HG03378 (cell line): ENCODE data around the gene CELF5.
"Not testable (repeated sequence)": the region's sequence is repeated elsewhere in the genome, so short reads cannot be mapped to it uniquely, and the experiment has no call there.

Source experiments
- ATAC-seq: cut with Tn5 transposase; IDR thresholded peaks from one replicate; pipeline ENCODE4 v1.9.1; 2021; ENCODE audit warnings: mild to moderate bottlenecking, moderate library complexity; ENCODE audit not compliant: unreplicated experiment

Gene CELF5

GRCh38 chr19:3340340-3340739 is 115.9 kb downstream of the CELF5 start:
- no peak for ATAC-seq

- no peak for ATAC-seq
These were observed 117.8 kb downstream of the CELF5 start for GRCh38 chr19:3342246-3342645.

- ATAC-seq, result not testable (repeated sequence)
These were observed 118.5 kb downstream of the CELF5 start for GRCh38 chr19:3342962-3343361.

DNA sequence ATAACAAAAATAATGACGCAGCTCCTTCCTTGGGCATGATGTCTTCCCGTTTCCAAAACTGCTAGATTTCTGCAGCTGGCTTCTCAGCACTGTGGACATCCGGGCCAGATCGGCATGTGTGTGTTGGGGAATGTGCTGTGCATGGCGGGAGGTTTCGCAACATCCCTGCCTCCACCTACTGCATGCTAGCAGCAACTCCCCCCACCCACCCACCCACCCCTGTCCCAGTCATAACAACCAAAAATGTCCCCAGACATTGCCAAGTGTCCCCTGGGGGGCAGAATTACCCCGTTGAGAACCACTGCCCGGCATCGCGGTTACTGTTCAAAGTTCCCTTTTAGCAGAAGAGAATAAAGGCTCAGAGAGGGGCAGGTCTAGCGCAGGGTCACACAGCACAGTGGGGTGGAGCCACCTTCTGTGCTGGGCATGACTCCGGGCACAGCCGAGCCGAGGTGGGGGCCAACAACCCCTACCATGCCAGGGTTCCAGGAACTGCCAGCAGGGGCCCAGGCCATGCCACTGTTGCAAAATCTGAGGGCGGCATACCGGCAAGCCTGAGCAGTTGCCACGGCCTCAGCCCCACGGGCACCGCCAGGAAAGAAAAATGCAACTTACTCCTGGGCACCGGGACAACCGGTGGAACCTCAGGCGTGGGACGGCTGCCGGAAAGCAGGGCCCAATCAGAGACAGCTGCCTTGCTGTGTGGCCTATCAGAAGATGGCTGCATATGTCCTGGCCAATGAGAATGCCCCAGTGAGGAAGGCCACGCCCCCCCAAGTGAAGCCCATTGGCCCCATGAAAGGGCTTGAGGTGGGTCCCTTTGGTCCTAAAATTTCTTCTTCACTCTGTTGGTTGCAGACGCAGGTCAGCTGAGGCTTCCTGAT is 119.4 kb downstream of the CELF5 start:
- ATAC-seq, result no peak

GRCh38 chr19:3344608-3345598 is 120.4 kb downstream of the CELF5 start:
- no peak for ATAC-seq

DNA sequence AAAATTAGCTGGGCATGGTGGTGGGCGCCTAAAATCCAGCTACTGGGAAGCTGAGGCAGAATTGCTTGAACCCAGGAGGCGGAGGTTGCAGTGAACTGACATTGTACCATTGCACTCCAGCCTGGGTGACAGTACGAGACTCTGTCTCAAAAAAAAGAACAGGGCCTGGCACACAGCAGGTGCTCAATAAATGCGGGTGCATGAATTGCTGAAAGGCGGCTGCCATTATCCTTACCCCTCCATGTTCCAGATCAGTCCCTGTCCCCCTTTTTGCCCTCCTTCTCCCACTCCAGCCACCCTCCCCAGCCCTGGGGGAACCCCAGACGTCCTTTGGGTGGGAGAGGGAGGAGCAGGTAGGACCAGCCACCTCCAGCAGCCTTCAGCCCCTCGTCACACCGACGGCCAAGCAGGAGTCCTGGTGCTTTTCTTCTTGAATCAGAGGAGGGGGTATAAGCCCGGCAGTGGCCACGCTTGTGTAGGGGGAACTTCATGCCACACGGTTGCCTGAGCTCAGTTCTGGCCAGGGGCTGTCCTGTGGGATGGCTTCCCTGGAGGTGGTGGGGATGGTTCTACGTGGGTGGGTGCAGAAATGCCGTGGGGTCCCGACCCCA is 121.5 kb downstream of the CELF5 start:
- ATAC-seq, result no peak
